GM19099 (cell line): ENCODE results near the gene THBS2.

ENCODE experiments used
- POLR2A ChIP-seq: IDR thresholded peaks from 3 replicates; pipeline ENCODE4 v1.6.1; 2011; ENCODE audit warnings: low read depth; ENCODE audit not compliant: insufficient read length; ENCODE audit errors: extremely low read depth

The THBS2 gene

DNA sequence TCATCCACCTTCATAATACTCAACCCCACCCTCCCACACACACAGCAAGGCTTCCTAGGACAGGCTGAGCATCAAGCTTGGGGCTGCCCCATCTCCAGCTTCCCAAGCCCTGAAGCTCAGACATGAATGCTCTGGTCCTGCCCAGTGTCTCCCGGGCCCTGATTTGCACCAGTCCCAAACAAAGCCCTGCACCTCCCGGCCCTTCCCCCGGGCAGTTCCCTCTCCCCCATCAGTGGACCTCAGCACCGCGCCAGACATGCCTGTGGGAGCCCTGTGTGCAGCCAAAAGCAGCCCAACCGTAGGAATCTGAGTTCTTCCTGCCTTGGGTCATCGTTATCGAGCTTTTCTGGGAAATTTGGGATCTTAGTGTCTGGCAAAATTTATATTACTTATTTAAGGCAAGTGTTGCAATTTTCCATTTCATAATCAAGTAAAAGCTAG is 63.5 kb downstream of the THBS2 start:
- no peak for TF ChIP-seq POLR2A

DNA sequence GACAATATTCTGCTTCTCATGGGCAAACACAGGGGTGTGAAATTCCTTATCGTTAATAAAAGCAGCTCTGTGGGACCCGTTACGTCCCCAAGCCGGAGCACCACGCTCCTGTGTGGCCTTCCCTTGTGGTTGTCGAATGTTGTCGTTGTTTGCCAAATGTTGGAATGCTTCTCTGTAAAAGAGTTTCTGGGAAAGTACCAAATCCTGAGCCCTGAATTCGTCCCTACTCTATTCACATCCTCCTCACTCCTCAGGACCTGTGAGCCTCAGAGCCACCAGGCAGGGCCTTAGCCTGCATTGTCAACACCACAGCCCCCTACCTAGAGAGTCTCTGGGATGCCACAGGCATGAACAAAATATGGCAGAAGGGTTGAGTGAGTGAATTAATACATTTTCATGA is 64.0 kb downstream of the THBS2 start:
- TF ChIP-seq POLR2A, result no peak

GRCh38 chr6:169189182-169189581 is 64.5 kb downstream of the THBS2 start:
- TF ChIP-seq POLR2A, result no peak

DNA sequence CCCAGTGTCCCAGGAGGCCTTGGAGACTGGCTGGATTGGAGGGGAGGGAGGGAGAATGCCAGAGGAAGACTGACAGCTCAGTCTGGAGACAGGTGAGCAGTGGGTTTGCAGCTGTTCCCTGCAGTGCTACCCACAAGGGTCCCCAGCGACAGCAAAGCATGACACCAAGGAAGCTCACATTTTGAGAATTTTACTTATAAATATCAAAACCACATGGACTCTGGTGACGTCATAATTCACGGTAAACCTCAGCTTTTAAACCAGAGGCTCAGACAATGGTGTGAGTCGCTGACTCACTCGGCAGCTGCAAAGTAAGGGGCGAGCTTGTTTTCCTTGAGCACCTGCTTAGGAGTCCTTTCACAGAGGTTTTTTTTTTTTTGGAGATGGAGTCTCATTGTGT is 65.2 kb downstream of the THBS2 start:
- TF ChIP-seq POLR2A, result no peak

DNA sequence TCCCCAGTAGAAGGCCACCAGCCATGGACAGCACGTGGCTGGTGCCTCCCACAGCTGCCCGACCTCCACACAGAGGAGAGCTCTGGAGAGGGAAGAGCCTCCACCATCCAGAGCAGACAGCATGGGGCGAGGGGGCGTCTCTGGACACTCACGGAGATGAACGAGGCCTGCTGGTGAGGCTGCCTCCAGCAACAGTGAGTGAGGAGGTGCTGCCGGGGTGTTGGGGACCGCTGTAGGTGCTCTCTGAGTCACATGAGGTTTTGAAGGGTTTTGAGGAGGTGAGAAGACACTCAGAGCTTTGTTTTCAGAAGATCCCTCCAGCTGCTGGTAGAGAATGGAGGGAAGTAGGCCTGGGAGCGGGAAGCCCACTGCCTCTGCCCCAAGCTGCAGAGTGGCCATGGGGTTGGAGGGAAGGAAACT is 65.6 kb downstream of the THBS2 start:
- TF ChIP-seq POLR2A, result no peak

- no peak for TF ChIP-seq POLR2A
Measured at GRCh38 chr6:169186496-169187169, 67.0 kb downstream of the THBS2 start.

DNA sequence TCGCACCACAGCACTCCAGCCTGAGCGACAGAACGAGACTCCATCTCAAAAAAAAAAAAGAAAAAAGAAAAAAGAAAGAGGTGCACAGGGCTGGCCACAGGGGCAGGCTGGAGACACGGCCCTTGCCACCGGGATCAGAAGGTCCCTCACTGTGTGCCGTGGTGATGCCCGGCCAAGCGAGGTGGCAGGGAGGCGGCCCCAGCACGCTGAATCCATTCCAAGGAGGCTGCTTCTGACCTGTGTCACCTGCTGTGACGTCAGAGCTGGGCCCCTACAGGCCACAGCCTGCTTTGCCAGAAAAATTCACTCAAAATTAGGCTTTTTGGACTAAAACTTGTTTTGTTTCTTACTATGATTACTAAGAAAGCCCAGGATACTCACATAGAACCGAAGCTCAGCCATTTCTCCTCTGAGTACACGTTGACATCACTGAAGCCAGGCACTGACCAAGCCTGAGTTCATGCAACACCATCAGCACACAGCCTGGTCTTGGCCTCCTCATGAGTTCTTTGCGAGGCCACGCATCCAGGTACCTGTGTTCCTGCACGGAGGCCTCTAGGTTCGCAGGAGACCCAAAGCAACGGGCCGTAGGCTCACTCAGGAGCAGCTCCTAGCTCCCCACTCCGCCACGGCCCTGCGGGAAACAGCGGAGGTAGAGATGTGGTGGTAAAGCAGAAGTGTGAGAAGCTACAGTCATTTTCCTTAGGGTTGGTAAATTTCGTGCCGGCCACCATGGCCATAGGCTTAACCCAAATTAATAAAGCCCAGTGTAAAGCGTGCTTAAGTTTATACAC is 67.8 kb downstream of the THBS2 start:
- no peak for TF ChIP-seq POLR2A

DNA sequence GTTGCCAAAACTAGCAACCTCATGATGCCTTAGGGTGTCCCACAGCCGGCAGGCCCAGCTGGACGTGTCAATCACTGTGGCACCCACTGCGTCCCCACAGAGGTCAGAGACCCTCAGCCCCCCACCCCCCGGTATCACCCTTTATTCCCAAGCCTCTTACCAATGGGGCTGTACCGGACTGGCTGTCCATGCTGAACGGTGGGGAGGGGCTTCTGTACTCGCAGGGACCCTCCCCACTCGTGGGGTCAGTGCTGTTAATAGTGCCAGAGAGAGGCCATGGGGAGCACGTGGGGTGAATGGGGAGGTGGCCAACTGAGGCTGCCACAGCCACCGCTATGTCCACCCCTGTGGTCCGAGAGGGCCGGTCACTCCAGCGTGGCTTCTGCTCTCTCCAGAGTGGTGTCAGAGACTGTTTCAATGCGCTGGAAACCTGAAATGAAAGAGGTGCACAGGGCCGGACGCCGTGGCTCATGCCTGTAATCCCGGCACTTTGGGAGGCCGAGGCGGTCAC is 68.6 kb downstream of the THBS2 start:
- no peak for TF ChIP-seq POLR2A

- no peak for TF ChIP-seq POLR2A
Measured at GRCh38 chr6:169184419-169184818, 69.2 kb downstream of the THBS2 start.

DNA sequence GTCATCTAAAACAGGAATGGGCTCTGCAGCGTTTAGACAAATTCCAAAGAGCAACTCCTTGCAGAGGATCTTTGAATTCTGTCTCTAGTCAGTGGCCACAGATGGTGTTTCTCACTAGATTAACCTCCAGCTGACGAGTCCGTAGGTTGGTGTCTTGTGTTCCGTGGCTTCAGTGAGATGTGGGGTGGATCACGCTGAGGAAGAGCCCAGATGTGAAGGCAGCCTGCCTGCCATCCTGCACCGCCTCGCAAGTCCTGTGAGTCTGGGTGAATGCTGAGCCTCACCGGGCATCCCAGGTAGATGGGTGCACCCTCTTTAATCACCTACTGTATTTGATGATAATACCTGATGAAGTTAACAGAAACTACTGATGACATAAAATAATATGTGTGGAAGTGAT is 70.4 kb downstream of the THBS2 start:
- TF ChIP-seq POLR2A, result no peak

DNA sequence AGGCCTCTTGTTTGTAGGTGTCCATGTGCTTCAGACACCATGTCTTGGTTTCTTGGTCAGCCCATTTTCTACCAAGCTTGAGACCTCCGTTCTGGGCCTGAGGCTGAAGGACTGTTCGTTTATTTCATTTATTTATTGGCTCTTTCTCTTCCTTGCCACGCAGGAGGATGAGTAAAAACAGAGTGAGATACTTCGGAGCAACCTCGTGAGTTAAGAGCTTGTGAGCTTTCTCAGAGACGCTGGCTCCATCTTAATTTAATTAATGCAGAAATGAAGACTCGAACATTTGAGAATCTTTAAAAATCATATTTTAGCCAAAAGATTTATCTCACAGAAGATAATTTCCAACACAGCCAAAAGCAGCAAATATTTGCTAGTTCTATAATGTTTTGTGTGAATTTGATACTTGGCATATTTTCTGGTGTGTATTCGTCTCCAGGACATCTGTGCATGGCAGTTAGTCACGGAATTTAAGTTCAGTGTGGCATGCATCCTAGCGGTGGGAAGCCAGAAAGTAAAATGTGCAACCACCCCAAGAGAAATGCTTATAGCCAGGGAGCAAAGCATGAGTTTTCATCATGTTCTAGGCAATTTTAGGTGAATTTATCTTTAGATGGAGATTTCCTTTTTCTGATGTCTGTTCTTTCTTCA is 76.0 kb downstream of the THBS2 start:
- TF ChIP-seq POLR2A, result no peak

GRCh38 chr6:169176361-169176991 is 77.2 kb downstream of the THBS2 start:
- TF ChIP-seq POLR2A, result no peak

GRCh38 chr6:169175360-169175887 is 78.2 kb downstream of the THBS2 start:
- no peak for TF ChIP-seq POLR2A

- TF ChIP-seq POLR2A, result no peak
Measured at GRCh38 chr6:169174516-169175359, 78.9 kb downstream of the THBS2 start.
